H9 (cell line): ENCODE measurements around the gene DHRSX. TPM values are rescaled to one million over a fixed set of nuclear protein-coding genes. Genes with fewer than 3 reads are reported as not detected.

ENCODE experiments used
- DNase-seq: peaks from one replicate; pipeline ENCODE4 v3.0.0-alpha.2; 2017
- H2AFZ ChIP-seq: one replicate; pipeline ENCODE4 v1.6.1; 2013; ENCODE audit warnings: mild to moderate bottlenecking, low read length, control low read depth, moderate library complexity
- H2AK5ac ChIP-seq: 2 replicates; pipeline ENCODE4 v1.6.1; 2013; ENCODE audit warnings: low read length, control low read depth, mixed read lengths; ENCODE audit not compliant: insufficient read length
- H2BK120ac ChIP-seq: one replicate; pipeline ENCODE4 v1.6.1; 2013; ENCODE audit warnings: low read depth, mild to moderate bottlenecking, low read length, control low read depth, inconsistent platforms; ENCODE audit not compliant: poor library complexity, severe bottlenecking
- H2BK12ac ChIP-seq: 2 replicates; pipeline ENCODE4 v1.6.1; 2013; ENCODE audit warnings: low read length, control low read depth, mixed read lengths, low read depth; ENCODE audit not compliant: insufficient read length
- H2BK15ac ChIP-seq: 2 replicates; pipeline ENCODE4 v1.6.1; 2013; ENCODE audit warnings: low read depth, low read length, control low read depth
- H2BK20ac ChIP-seq: one replicate; pipeline ENCODE4 v1.6.1; 2013; ENCODE audit warnings: low read depth, mild to moderate bottlenecking, low read length, control low read depth, inconsistent platforms; ENCODE audit not compliant: poor library complexity, severe bottlenecking
- H2BK5ac ChIP-seq: 2 replicates; pipeline ENCODE4 v1.6.1; 2013; ENCODE audit warnings: low read length, control low read depth, mixed read lengths; ENCODE audit not compliant: insufficient read length
- H3K14ac ChIP-seq: 2 replicates; pipeline ENCODE4 v1.6.1; 2013; ENCODE audit warnings: low read length, control low read depth; ENCODE audit not compliant: insufficient read depth
- H3K18ac ChIP-seq: 2 replicates; pipeline ENCODE4 v1.6.1; 2013; ENCODE audit warnings: low read depth, mild to moderate bottlenecking, mixed read lengths, low read length, control low read depth; ENCODE audit not compliant: insufficient read length
- H3K23ac ChIP-seq: 2 replicates; pipeline ENCODE4 v1.6.1; 2013; ENCODE audit warnings: low read length, control low read depth, mixed read lengths, low read depth; ENCODE audit not compliant: insufficient read length
- H3K23me2 ChIP-seq: 2 replicates; pipeline ENCODE4 v1.6.1; 2013; ENCODE audit warnings: low read depth, mild to moderate bottlenecking, mixed read lengths, low read length, control low read depth; ENCODE audit not compliant: insufficient read length, poor library complexity, severe bottlenecking
- H3K27ac ChIP-seq: 2 replicates; pipeline ENCODE4 v1.5.1; 2013; ENCODE audit warnings: low read length, control low read depth, mixed read lengths, low read depth; ENCODE audit not compliant: insufficient read length
- H3K27me3 ChIP-seq: 2 replicates; pipeline ENCODE4 v1.6.1; 2013; ENCODE audit warnings: low read length, control low read depth, inconsistent platforms; ENCODE audit not compliant: insufficient read depth
- H3K4ac ChIP-seq: 2 replicates; pipeline ENCODE4 v1.6.1; 2013; ENCODE audit warnings: low read depth, mild to moderate bottlenecking, control low read depth, inconsistent platforms, low read length, moderate library complexity
- H3K4me1 ChIP-seq: 2 replicates; pipeline ENCODE4 v1.6.1; 2013; ENCODE audit warnings: low read length, control low read depth, inconsistent platforms; ENCODE audit not compliant: insufficient read depth
- H3K4me2 ChIP-seq: 2 replicates; pipeline ENCODE4 v1.6.1; 2013; ENCODE audit warnings: low read length, control low read depth, mixed read lengths; ENCODE audit not compliant: insufficient read length, insufficient read depth
- H3K56ac ChIP-seq: 2 replicates; pipeline ENCODE4 v1.6.1; 2013; ENCODE audit warnings: low read depth, mild to moderate bottlenecking, mixed read lengths, low read length, control low read depth; ENCODE audit not compliant: insufficient read length
- H3K79me1 ChIP-seq: 2 replicates; pipeline ENCODE4 v1.6.1; 2013; ENCODE audit warnings: low read depth, mild to moderate bottlenecking, moderate library complexity, low read length, control low read depth, inconsistent platforms; ENCODE audit not compliant: insufficient read depth, poor library complexity, severe bottlenecking
- H3K79me2 ChIP-seq: 2 replicates; pipeline ENCODE4 v1.6.1; 2013; ENCODE audit warnings: low read length, control low read depth, inconsistent platforms; ENCODE audit not compliant: insufficient read depth
- H3K9ac ChIP-seq: 2 replicates; pipeline ENCODE4 v1.6.1; 2013; ENCODE audit warnings: low read length, control low read depth, mixed read lengths; ENCODE audit not compliant: insufficient read length; ENCODE audit errors: extremely low read depth
- H3K9me3 ChIP-seq: one replicate; pipeline ENCODE4 v1.6.1; 2013; ENCODE audit warnings: low read depth, low read length, inconsistent platforms; ENCODE audit not compliant: control insufficient read depth
- H3T11ph ChIP-seq: one replicate; pipeline ENCODE4 v1.6.1; 2013; ENCODE audit warnings: mild to moderate bottlenecking, low read length, control low read depth, inconsistent platforms
- H4K20me1 ChIP-seq: one replicate; pipeline ENCODE4 v1.6.1; 2013; ENCODE audit not compliant: control insufficient read depth, insufficient read length, insufficient read depth
- H4K5ac ChIP-seq: 2 replicates; pipeline ENCODE4 v1.6.1; 2013; ENCODE audit warnings: low read depth, mild to moderate bottlenecking, mixed read lengths, low read length, control low read depth; ENCODE audit not compliant: insufficient read length
- H4K8ac ChIP-seq: replicated peaks from 2 replicates; pipeline ENCODE4 v1.6.1; 2013; ENCODE audit warnings: low read length, control low read depth, mixed read lengths, low read depth; ENCODE audit not compliant: insufficient read length
- H4K91ac ChIP-seq: 2 replicates; pipeline ENCODE4 v1.6.1; 2013; ENCODE audit warnings: low read depth, mild to moderate bottlenecking, moderate library complexity, mixed read lengths, low read length, control low read depth; ENCODE audit not compliant: insufficient read length
- H3K27ac Mint-ChIP-seq, 3 experiments: 2 replicates in 2 of 3; 3 replicates in 1 of 3; pipeline ENCODE4 v1.8.0; 2020 to 2021; ENCODE audit warnings: mixed read lengths in 3 of 3, mild to moderate bottlenecking in 1 of 3, moderate library complexity in 1 of 3
- H3K27me3 Mint-ChIP-seq: 2 replicates; pipeline ENCODE4 v1.8.0; 2021; ENCODE audit warnings: low read depth, mild to moderate bottlenecking, moderate library complexity, mixed read lengths
- H3K36me3 Mint-ChIP-seq, 3 experiments: 2 replicates in 2 of 3; 3 replicates in 1 of 3; pipeline ENCODE4 v1.8.0; 2020 to 2021; ENCODE audit warnings: low read depth in 3 of 3, mixed read lengths in 3 of 3; ENCODE audit not compliant: insufficient read depth in 1 of 3
- H3K4me1 Mint-ChIP-seq, 2 experiments: 2 replicates each; pipeline ENCODE4 v1.8.0; 2020; ENCODE audit warnings: mixed read lengths in 2 of 2
- H3K4me3 Mint-ChIP-seq, 2 experiments: 2 replicates in 1 of 2; 3 replicates in 1 of 2; pipeline ENCODE4 v1.8.0; 2020 to 2021; ENCODE audit warnings: mild to moderate bottlenecking in 2 of 2, mixed read lengths in 2 of 2, moderate library complexity in 1 of 2
- H3K9me3 Mint-ChIP-seq, 2 experiments: 2 replicates in 1 of 2; 3 replicates in 1 of 2; pipeline ENCODE4 v1.8.0; 2020; ENCODE audit warnings: mild to moderate bottlenecking in 2 of 2, mixed read lengths in 2 of 2, moderate library complexity in 1 of 2
- CTCF ChIP-seq: fragments of 200-600 bp; sonication (generic); conservative IDR thresholded peaks from 3 replicates; pipeline ENCODE4 v1.8.0; 2021; ENCODE audit warnings: antibody characterized with exemption, mild to moderate bottlenecking
- WGBS: extraction: QIAGEN DNeasy Blood & Tissue Kit; methylation state at CpG from one replicate; pipeline ENCODE4 v1.1.7; 2013; ENCODE audit warnings: missing lambda C conversion rate, low lambda C conversion rate, mixed read lengths; ENCODE audit not compliant: insufficient read length; ENCODE audit errors: extremely low coverage; 5-methylcytosine and 5-hydroxymethylcytosine counted together
- total RNA-seq: library from RNA; stranded (reverse); gene quantifications from 2 replicates; pipeline ENCODE4 v1.2.1, GENCODE V29; 2021

The DHRSX gene
- total RNA-seq, 1 experiment from 2014 or later, result 44.0 TPM

GRCh38 chrX:2177541-2177940, 323.2 kb downstream of the DHRSX start:
- DNase-seq, result no peak
- Mint-ChIP-seq H3K4me1 (peaks cover 3 to 4% of the 10 kb centered on the region in 2 experiments), H3K27me3 (no peaks in the 10 kb centered on the region; the same call in none of the 2 replicates), H3K36me3 (peaks cover 3 to 17% (median 6%) of the 10 kb centered on the region in 3 experiments; a peak in 6 of 7 replicates), H3K27ac (peak overlapping the region; percentile 15 to 77 (median 41); a peak in 4 of 7 replicates), H3K9me3 (peaks cover 0 to 4% of the 10 kb centered on the region in 2 experiments; a peak in 3 of 5 replicates), H3K4me3 (no peak overlapping the region)
- H2BK120ac ChIP-seq, result no peak overlapping the region
- no peak overlapping the region for H2BK5ac ChIP-seq
- H4K5ac ChIP-seq, result no peak overlapping the region
- no peak overlapping the region for H3K4ac ChIP-seq
- H3T11ph ChIP-seq, result no peak overlapping the region
- H2BK12ac ChIP-seq, result peak overlapping the region; percentile 78
- H3K79me2 ChIP-seq, result no peaks in the 10 kb centered on the region
- no peaks in the 10 kb centered on the region for H3K4me1 ChIP-seq
- H2AK5ac ChIP-seq, result peak overlapping the region; percentile 9
- no peak overlapping the region for H4K91ac ChIP-seq
- peak overlapping the region; percentile 66 for H3K18ac ChIP-seq
- H3K79me1 ChIP-seq, result no peaks in the 10 kb centered on the region
- no peaks in the 10 kb centered on the region for H3K9me3 ChIP-seq
- no peak overlapping the region for H2BK15ac ChIP-seq
- H3K23ac ChIP-seq, result no peak overlapping the region
- H3K23me2 ChIP-seq, result no peaks in the 10 kb centered on the region
- H3K14ac ChIP-seq, result no peak overlapping the region
- H4K20me1 ChIP-seq, result no peaks in the 10 kb centered on the region
- H2AFZ ChIP-seq, result no peak overlapping the region
- WGBS, result no CpG with 5 or more reads among the region's 14 CpGs
- H3K56ac ChIP-seq, result no peak overlapping the region
- H2BK20ac ChIP-seq, result no peak overlapping the region
- H3K9ac ChIP-seq, result no peak overlapping the region
- no peak overlapping the region for H3K27ac ChIP-seq
- no peaks in the 10 kb centered on the region for H3K27me3 ChIP-seq
- no peak overlapping the region for H4K8ac ChIP-seq
- TF ChIP-seq CTCF, result no peak
- no peak overlapping the region for H3K4me2 ChIP-seq
